ENCODE data around the gene TIMMDC1. TPM values are rescaled to one million over a fixed set of nuclear protein-coding genes. Genes with fewer than 3 reads are reported as not detected.

The TIMMDC1 gene
- total and polyA plus RNA-seq, 2 of the 4 experiments (the other 2 are of a cell fraction), result 52.5 to 56.6 TPM

GRCh38 chr3:119571688-119572087, 73.3 kb downstream of the TIMMDC1 start:
- no peak overlapping the region for H3K23ac ChIP-seq (ENCODE audit: low read depth, low read length)
- no TSS peak for BruUV-seq (replicated peaks)
- no peaks in the 10 kb centered on the region for H3K9me3 ChIP-seq (ENCODE audit: control insufficient read depth, insufficient read depth, low read length)
- H2AK9ac ChIP-seq (replicated peaks; ENCODE audit: low read depth, low read length, poor library complexity), result no peak overlapping the region
- no peak overlapping the region for H2BK15ac ChIP-seq (ENCODE audit: low read depth, low read length)
- no peaks in the 10 kb centered on the region for H4K20me1 ChIP-seq (ENCODE audit: insufficient read depth, low read length)
- H3K79me1 ChIP-seq (ENCODE audit: low read depth in 1 of 2, low read length in 2 of 2), result no peaks in the 10 kb centered on the region
- ChIA-PET CTCF (no interaction called here), POLR2A (ENCODE audit: unreplicated experiment) (no interaction called here)
- in situ Hi-C loops (cut with MboI; ENCODE audit: low sequenced_read_pairs), result no loop called here
- H3K18ac ChIP-seq (ENCODE audit: low read depth, low read length), result no peak overlapping the region
- no peak overlapping the region for H3K4me3 ChIP-seq (ENCODE audit: insufficient read depth, low read depth, low read length)
- no peak overlapping the region for H4K91ac ChIP-seq (ENCODE audit: insufficient read depth, low read depth, low read length)
- peaks cover 4% of the 10 kb centered on the region for H3K27me3 ChIP-seq (ENCODE audit: control insufficient read depth, insufficient read depth, low read length)
- H3K9ac ChIP-seq (ENCODE audit: low read depth, low read length), result no peak overlapping the region
- H3K14ac ChIP-seq (replicated peaks; ENCODE audit: low read depth, low read length), result no peak overlapping the region
- no peak overlapping the region for H3K27ac ChIP-seq (ENCODE audit: insufficient read depth, low read length)
- intact Hi-C loops (cut with micrococcal nuclease), result no loop called here
- no peak for ATAC-seq (ENCODE audit: low read depth)
- H3K36me3 ChIP-seq (ENCODE audit: control insufficient read depth, insufficient read depth, low read length), result no peaks in the 10 kb centered on the region
- dilution Hi-C loops (cut with HindIII; ENCODE audit: low sequenced_read_pairs, unreplicated experiment), result no loop called here
- H2BK120ac ChIP-seq (ENCODE audit: low read depth, low read length), result no peak overlapping the region
- H3K9me1 ChIP-seq (ENCODE audit: insufficient read depth, low read length), result no peaks in the 10 kb centered on the region
- no peak for TF ChIP-seq CTCF (conservative IDR thresholded peaks at IDR 0.05; ENCODE audit: low read depth, low read length)
- no peak for TF ChIP-seq MXI1 (IDR thresholded peaks at IDR 0.05; ENCODE audit: borderline replicate concordance, low read depth, low read length)
- TF ChIP-seq NFE2L2 (IDR thresholded peaks at IDR 0.05; ENCODE audit: low read depth, low read length), result no peak
- TF ChIP-seq CEBPB (IDR thresholded peaks at IDR 0.05; ENCODE audit: low read depth, low read length), result no peak
- no peak for TF ChIP-seq RFX5 (IDR thresholded peaks at IDR 0.05; ENCODE audit: low read depth, low read length)
- TF ChIP-seq POLR2A (IDR thresholded peaks at IDR 0.05; ENCODE audit: low read depth, low read length), result no peak
- TF ChIP-seq FOS (IDR thresholded peaks at IDR 0.05; ENCODE audit: low read depth, low read length), result no peak
- TF ChIP-seq RCOR1 (IDR thresholded peaks at IDR 0.05; ENCODE audit: insufficient replicate concordance, low read length), result no peak
- no peak for TF ChIP-seq RAD21 (IDR thresholded peaks at IDR 0.05; ENCODE audit: low read length)
- TF ChIP-seq MAFK (IDR thresholded peaks at IDR 0.05; ENCODE audit: low read depth, low read length), result no peak
- no peak for TF ChIP-seq CHD1 (IDR thresholded peaks at IDR 0.05; ENCODE audit: low read depth, low read length)
- no peak for TF ChIP-seq MAZ (IDR thresholded peaks at IDR 0.05; ENCODE audit: borderline replicate concordance, low read depth, low read length)
- TF ChIP-seq ELK1 (IDR thresholded peaks at IDR 0.05; ENCODE audit: borderline replicate concordance, low read depth, low read length), result no peak
- no peak for TF ChIP-seq SMC3 (IDR thresholded peaks at IDR 0.05; ENCODE audit: low read depth, low read length)
- no peak for TF ChIP-seq BHLHE40 (IDR thresholded peaks at IDR 0.05; ENCODE audit: low read depth, low read length)
- no peak overlapping the region for H2AK5ac ChIP-seq (ENCODE audit: low read depth, low read length)
- no peak overlapping the region for H4K8ac ChIP-seq (ENCODE audit: low read depth in 2 of 2, low read length in 2 of 2)
- H3K4me1 ChIP-seq (ENCODE audit: control insufficient read depth, insufficient read depth, low read length), result no peaks in the 10 kb centered on the region
- 75% methylated on average over 2 of the region's 5 CpGs; no CpG with 5 or more reads in 1 of the 2 experiments for WGBS, 2 experiments (ENCODE audit: extremely low coverage in 2 of 2, insufficient read length in 1 of 2)
- H3K56ac ChIP-seq (ENCODE audit: extremely low read depth, insufficient read depth, low read length), result no peak overlapping the region
- no peak for DNase-seq
- H3K4me2 ChIP-seq (ENCODE audit: low read depth, low read length), result no peak overlapping the region
- H2AFZ ChIP-seq (replicated peaks; ENCODE audit: low read length, poor library complexity), result no peak overlapping the region
- no peak overlapping the region for H3K4ac ChIP-seq (ENCODE audit: low read depth, low read length)
- H2BK20ac ChIP-seq (ENCODE audit: low read depth, low read length), result no peak overlapping the region
- H4K5ac ChIP-seq (ENCODE audit: low read depth, low read length), result no peak overlapping the region
- no peak overlapping the region for H2BK5ac ChIP-seq (ENCODE audit: low read depth, low read length, poor library complexity, severe bottlenecking)

Data from IMR-90 (cell line).